Endothelial cell of umbilical vein (primary cell): ENCODE measurements around the gene DUSP16. TPM values are rescaled to one million over a fixed set of nuclear protein-coding genes. Genes with fewer than 3 reads are reported as not detected.
"Not testable (repeated sequence)": the region's sequence is repeated elsewhere in the genome, so short reads cannot be mapped to it uniquely, and the experiment has no call there.

ENCODE experiments used
- BruUV-seq: library from RNA; stranded (reverse); fragments of 400-500 nt; replicated peaks from 2 replicates; lab custom pipeline; 2021; lab: Mats Ljungman, UMichigan
- CTCF ChIA-PET: fragments of 300-600, 350-600 bp; sonication (Branson Sonifier 250); formaldehyde crosslinking; loops from one replicate; lab custom pipeline; 2021; ENCODE audit warnings: antibody characterized with exemption, inconsistent platforms; lab: Charles Lee
- POLR2A ChIA-PET: fragments of 300-600, 350-600 bp; sonication (Branson Sonifier 250); formaldehyde crosslinking; loops from one replicate; lab custom pipeline; 2021; ENCODE audit warnings: antibody characterized with exemption, inconsistent platforms; lab: Charles Lee
- DNase-seq: peaks from one replicate; pipeline ENCODE4 v3.0.0-alpha.2; 2011; ENCODE audit warnings: low read depth, low spot score
- FAIRE-seq: peaks from 2 replicates; lab custom pipeline; 2011; peaks lifted over from hg19 to GRCh38; lab: Jason Lieb, UNC
- H2AFZ ChIP-seq: 2 replicates; pipeline ENCODE4 v1.6.0; 2012; ENCODE audit warnings: low read depth, low read length, control low read depth, inconsistent platforms
- H3K27ac ChIP-seq: 2 replicates; pipeline ENCODE4 v1.5.1; 2011; ENCODE audit warnings: low read depth, mild to moderate bottlenecking, control low read depth, low read length, moderate library complexity; ENCODE audit not compliant: insufficient read depth
- H3K27me3 ChIP-seq, 2 experiments: 2 replicates each; pipeline versions ENCODE4 v1.6.0 to v1.6.1; 2011; ENCODE audit warnings: low read length in 2 of 2, mixed read lengths in 1 of 2; ENCODE audit not compliant: control insufficient read depth in 2 of 2, insufficient read depth in 2 of 2
- H3K36me3 ChIP-seq, 2 experiments: 2 replicates in 1 of 2; 3 replicates in 1 of 2; pipeline ENCODE4 v1.5.1; 2011; ENCODE audit warnings: low read length in 2 of 2, mild to moderate bottlenecking in 1 of 2, moderate library complexity in 1 of 2; ENCODE audit not compliant: control insufficient read depth in 2 of 2, insufficient read depth in 2 of 2; ENCODE audit errors: extremely low read depth in 1 of 2
- H3K4me1 ChIP-seq: 3 replicates; pipeline ENCODE4 v1.5.1; 2011; ENCODE audit warnings: mild to moderate bottlenecking, low read length; ENCODE audit not compliant: control insufficient read depth, insufficient read depth; ENCODE audit errors: extremely low read depth
- H3K4me2 ChIP-seq: 2 replicates; pipeline ENCODE4 v1.6.1; 2011; ENCODE audit warnings: low read length, control low read depth, mixed read lengths; ENCODE audit not compliant: insufficient read depth
- H3K4me3 ChIP-seq, 3 experiments: fragments of 200-600 bp in 1 of 3; sonication (generic), shearing (Covaris generic) in 1 of 3; replicated peaks in 1 of 3; 2 replicates each; pipeline ENCODE4 v1.5.1; 2011 to 2016; ENCODE audit warnings: control low read depth in 3 of 3, low read length in 3 of 3, mild to moderate bottlenecking in 2 of 3, inconsistent platforms in 1 of 3, low read depth in 1 of 3, moderate library complexity in 1 of 3; ENCODE audit not compliant: insufficient read depth in 1 of 3
- H3K79me2 ChIP-seq: 2 replicates; pipeline ENCODE4 v1.6.0; 2012; ENCODE audit warnings: low read length, inconsistent platforms; ENCODE audit not compliant: control insufficient read depth, insufficient read depth
- H3K9ac ChIP-seq: replicated peaks from 2 replicates; pipeline ENCODE3; 2011; ENCODE audit warnings: low read length, control low read depth; ENCODE audit not compliant: insufficient read depth; ENCODE audit errors: extremely low read depth
- H3K9me1 ChIP-seq: replicated peaks from 3 replicates; pipeline ENCODE4 v1.6.0; 2011; ENCODE audit warnings: mild to moderate bottlenecking, low read length; ENCODE audit not compliant: control insufficient read depth, insufficient read depth; ENCODE audit errors: extremely low read depth
- H3K9me3 ChIP-seq: replicated peaks from 2 replicates; pipeline ENCODE4 v1.5.1; 2012; ENCODE audit warnings: low read length, inconsistent platforms; ENCODE audit not compliant: control insufficient read depth, insufficient read depth
- H4K20me1 ChIP-seq: replicated peaks from 2 replicates; pipeline ENCODE3; 2011; ENCODE audit warnings: mild to moderate bottlenecking, low read length; ENCODE audit not compliant: control insufficient read depth, insufficient read depth; ENCODE audit errors: extremely low read depth
- EZH2 ChIP-seq: IDR thresholded peaks from 2 replicates; pipeline ENCODE4 v1.6.1; 2012; ENCODE audit warnings: borderline replicate concordance, low read depth, mild to moderate bottlenecking, moderate library complexity, low read length, inconsistent platforms; ENCODE audit not compliant: severe bottlenecking
- FOS ChIP-seq: IDR thresholded peaks from 2 replicates; pipeline ENCODE4 v1.6.1; 2011; ENCODE audit warnings: mild to moderate bottlenecking, low read length, moderate library complexity, borderline replicate concordance; ENCODE audit not compliant: insufficient read depth
- GATA2 ChIP-seq: IDR thresholded peaks from 2 replicates; pipeline ENCODE4 v1.7.0; 2011; ENCODE audit warnings: low read depth, mild to moderate bottlenecking, moderate library complexity, mixed read lengths, low read length; ENCODE audit not compliant: insufficient read length, insufficient read depth
- JUN ChIP-seq: IDR thresholded peaks from 2 replicates; pipeline ENCODE4 v1.6.1; 2011; ENCODE audit warnings: borderline replicate concordance, low read depth; ENCODE audit not compliant: insufficient read length, insufficient read depth
- MYC ChIP-seq: IDR thresholded peaks from one replicate; pipeline ENCODE4 v1.6.1; 2011; ENCODE audit warnings: mild to moderate bottlenecking, low read depth, low read length
- POLR2A ChIP-seq: IDR thresholded peaks from 2 replicates; pipeline ENCODE4 v1.6.1; 2012; ENCODE audit warnings: low read depth, mild to moderate bottlenecking, control low read depth, low read length
- POLR2AphosphoS5 ChIP-seq: IDR thresholded peaks from 2 replicates; pipeline ENCODE4 v1.6.1; 2012; ENCODE audit warnings: low read depth, mild to moderate bottlenecking, control low read depth, low read length, moderate library complexity; ENCODE audit not compliant: insufficient read depth
- dilution Hi-C: fragments of 300-500 bp; cut with MboI; formaldehyde crosslinking; loops from one replicate; pipeline ENCODE4 v1.15.0; 2019; ENCODE audit warnings: low sequenced_read_pairs; ENCODE audit not compliant: extremely low pct_ligation_motif_present
- intact Hi-C: fragments of 100-400 bp; cut with micrococcal nuclease; formaldehyde crosslinking; loops from one replicate; pipeline ENCODE4 v1.10.0; 2022
- polyA plus RNA-seq, 4 experiments: library from polyadenylated mRNA; depleted of rRNA in 3 of 4; stranded (reverse) in 3 of 4; unstranded in 1 of 4; fragments of >200 nt; gene quantifications; 2 replicates each; pipeline versions ENCODE4 v1.2.1 to v1.2.3, GENCODE V29; 2011 to 2012; ENCODE audit warnings: missing spikeins in 1 of 4
- total RNA-seq: library from RNA; stranded (reverse); gene quantifications from 2 replicates; pipeline ENCODE4 v1.2.3, GENCODE V29; 2021
- TF ChIP-seq, protein P1 (sequence below): IDR thresholded peaks from 2 replicates; pipeline ENCODE4 v1.6.1; 2011; ENCODE audit not compliant: insufficient read depth, insufficient read length
- TF ChIP-seq, protein P2 (sequence below), 2 donors: IDR thresholded peaks; 1 replicate in 1 of 2; 2 replicates in 1 of 2; pipeline ENCODE4 v1.5.1; 2011; ENCODE audit warnings: low read length in 2 of 2, mild to moderate bottlenecking in 2 of 2, moderate library complexity in 2 of 2, control low read depth in 1 of 2, inconsistent platforms in 1 of 2, low read depth in 1 of 2; ENCODE audit not compliant: insufficient read depth in 1 of 2; ENCODE audit errors: extremely low read depth in 1 of 2

DUSP16 gene
- total and polyA plus RNA-seq, 2 donors (not counting 3 experiments of a cell fraction or from before 2014, with no cell fraction given) = 7.4 to 19.5 TPM

DNA sequence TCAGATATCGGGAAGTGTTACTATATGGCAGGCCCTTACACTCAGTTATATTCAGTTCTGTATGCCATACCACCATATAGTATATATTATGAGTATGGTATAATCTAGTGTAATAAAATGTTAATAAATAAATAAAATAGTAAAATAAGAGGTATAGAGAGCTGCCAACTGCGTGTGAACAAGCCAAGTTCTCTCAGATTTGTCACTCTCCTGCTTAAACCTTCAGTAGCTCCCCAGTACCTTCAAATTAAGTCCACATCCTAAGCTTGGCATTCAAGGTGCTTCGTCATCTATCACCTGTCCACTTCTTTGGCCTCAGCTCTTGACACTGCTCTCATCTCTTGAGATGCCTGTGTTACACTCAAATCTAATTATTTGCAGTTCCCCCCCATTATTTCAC is 36.2 kb upstream of the DUSP16 start:
- TF ChIP-seq FOS (no peak), POLR2A (no peak), MYC (no peak), POLR2AphosphoS5 (no peak), EZH2 (no peak), JUN (no peak), GATA2 (no peak)
- TF ChIP-seq, protein P1, sequence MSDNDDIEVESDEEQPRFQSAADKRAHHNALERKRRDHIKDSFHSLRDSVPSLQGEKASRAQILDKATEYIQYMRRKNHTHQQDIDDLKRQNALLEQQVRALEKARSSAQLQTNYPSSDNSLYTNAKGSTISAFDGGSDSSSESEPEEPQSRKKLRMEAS = no peak
- TF ChIP-seq, protein P2, sequence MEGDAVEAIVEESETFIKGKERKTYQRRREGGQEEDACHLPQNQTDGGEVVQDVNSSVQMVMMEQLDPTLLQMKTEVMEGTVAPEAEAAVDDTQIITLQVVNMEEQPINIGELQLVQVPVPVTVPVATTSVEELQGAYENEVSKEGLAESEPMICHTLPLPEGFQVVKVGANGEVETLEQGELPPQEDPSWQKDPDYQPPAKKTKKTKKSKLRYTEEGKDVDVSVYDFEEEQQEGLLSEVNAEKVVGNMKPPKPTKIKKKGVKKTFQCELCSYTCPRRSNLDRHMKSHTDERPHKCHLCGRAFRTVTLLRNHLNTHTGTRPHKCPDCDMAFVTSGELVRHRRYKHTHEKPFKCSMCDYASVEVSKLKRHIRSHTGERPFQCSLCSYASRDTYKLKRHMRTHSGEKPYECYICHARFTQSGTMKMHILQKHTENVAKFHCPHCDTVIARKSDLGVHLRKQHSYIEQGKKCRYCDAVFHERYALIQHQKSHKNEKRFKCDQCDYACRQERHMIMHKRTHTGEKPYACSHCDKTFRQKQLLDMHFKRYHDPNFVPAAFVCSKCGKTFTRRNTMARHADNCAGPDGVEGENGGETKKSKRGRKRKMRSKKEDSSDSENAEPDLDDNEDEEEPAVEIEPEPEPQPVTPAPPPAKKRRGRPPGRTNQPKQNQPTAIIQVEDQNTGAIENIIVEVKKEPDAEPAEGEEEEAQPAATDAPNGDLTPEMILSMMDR (IDR thresholded peaks at IDR 0.05; ENCODE audit: extremely low read depth in 1 of 2, insufficient read depth in 1 of 2, low read depth in 1 of 2, low read length in 2 of 2) = no peak
- H2AFZ ChIP-seq = no peak overlapping the region
- DNase-seq (no peak), FAIRE-seq (no peak)
- peaks cover 7 to 16% of the 10 kb centered on the region in 2 experiments for H3K27me3 ChIP-seq
- no peaks in the 10 kb centered on the region for H4K20me1 ChIP-seq
- no TSS peak for BruUV-seq
- H3K4me3 ChIP-seq = no peak overlapping the region
- ChIA-PET CTCF (interaction anchor here (1.4 to 1.9 kb wide), 3 partner anchors 12 to 28 kb away, joined by 3 to 4 read pairs (median 4); no protein-coding TSS in a partner anchor), POLR2A (no interaction called here)
- no peak overlapping the region for H3K9ac ChIP-seq
- H3K4me2 ChIP-seq = no peak overlapping the region
- intact Hi-C loops = no loop called here
- H3K27ac ChIP-seq = no peak overlapping the region
- dilution Hi-C loops = no loop called here
- no peaks in the 10 kb centered on the region for H3K9me1 ChIP-seq
- no peaks in the 10 kb centered on the region for H3K79me2 ChIP-seq
- H3K9me3 ChIP-seq = no peaks in the 10 kb centered on the region
- no peaks in the 10 kb centered on the region for H3K4me1 ChIP-seq
- H3K36me3 ChIP-seq = no peaks in the 10 kb centered on the region

DNA sequence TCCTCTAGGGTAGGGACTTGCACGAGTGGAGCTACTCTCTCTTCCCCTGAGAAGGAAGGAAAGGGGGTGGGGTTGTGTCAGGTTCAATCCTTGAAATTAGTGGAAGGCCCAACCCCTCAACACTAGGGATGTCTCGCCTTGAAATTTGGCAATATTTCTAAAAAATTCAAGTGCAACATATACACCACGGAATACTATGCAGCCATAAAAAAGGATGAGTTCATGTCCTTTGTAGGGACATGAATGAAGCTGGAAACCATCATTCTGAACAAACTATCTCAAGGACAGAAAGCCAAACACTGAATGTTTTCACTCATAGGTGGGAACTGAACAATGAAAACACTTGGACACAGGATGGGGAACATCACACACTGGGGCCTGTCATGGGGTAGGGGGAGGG is 33.9 kb upstream of the DUSP16 start:
- H3K4me1 ChIP-seq, H2AFZ ChIP-seq, dilution Hi-C loops, H3K79me2 ChIP-seq, H3K27ac ChIP-seq, H3K9me1 ChIP-seq, H3K4me2 ChIP-seq, CTCF ChIA-PET, H3K9me3 ChIP-seq, H3K36me3 ChIP-seq, intact Hi-C loops, FAIRE-seq, POLR2A ChIA-PET, H3K9ac ChIP-seq, BruUV-seq, H3K4me3 ChIP-seq, DNase-seq, H4K20me1 ChIP-seq: not testable (repeated sequence)
- peaks cover 7 to 16% of the 10 kb centered on the region in 2 experiments for H3K27me3 ChIP-seq

DNA sequence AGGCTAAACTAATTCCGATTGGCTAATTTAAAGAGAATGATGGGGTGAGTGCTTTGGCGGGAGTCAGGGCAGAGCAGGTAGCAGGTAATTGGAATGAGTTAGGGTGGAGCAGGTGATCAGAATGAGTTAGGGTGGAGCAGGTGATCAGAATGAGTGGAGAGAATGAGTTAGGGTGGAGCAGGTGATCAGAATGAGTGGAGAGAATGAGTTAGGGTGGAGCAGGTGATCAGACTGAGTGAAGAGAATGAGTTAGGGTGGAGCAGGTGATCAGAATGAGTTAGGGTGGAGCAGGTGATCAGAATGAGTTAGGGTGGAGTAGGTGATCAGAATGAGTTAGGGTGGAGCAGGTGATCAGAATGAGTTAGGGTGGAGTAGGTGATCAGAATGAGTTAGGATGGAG is 33.3 kb upstream of the DUSP16 start:
- FAIRE-seq, dilution Hi-C loops, H3K27ac ChIP-seq, H3K9me3 ChIP-seq, H3K4me2 ChIP-seq, H3K9me1 ChIP-seq, H3K9ac ChIP-seq, H3K4me1 ChIP-seq, CTCF ChIA-PET, H3K36me3 ChIP-seq, BruUV-seq, H2AFZ ChIP-seq, H3K4me3 ChIP-seq, DNase-seq, H3K79me2 ChIP-seq, H4K20me1 ChIP-seq, intact Hi-C loops, POLR2A ChIA-PET: not testable (repeated sequence)
- peaks cover 7 to 16% of the 10 kb centered on the region in 2 experiments for H3K27me3 ChIP-seq
